GM18868 (cell line): ENCODE measurements around the gene EIF4G3.
"Not testable (repeated sequence)": the region's sequence is repeated elsewhere in the genome, so short reads cannot be mapped to it uniquely, and the experiment has no call there.

Source experiments
- ATAC-seq: cut with Tn5 transposase; IDR thresholded peaks from one replicate; pipeline ENCODE4 v1.9.1; 2021; ENCODE audit warnings: mild to moderate bottlenecking, moderate library complexity; ENCODE audit not compliant: unreplicated experiment

The EIF4G3 gene

GRCh38 chr1:20885121-20885520, 291.6 kb downstream of the EIF4G3 start:
- ATAC-seq, result no peak

GRCh38 chr1:20884513-20884912, 292.2 kb downstream of the EIF4G3 start:
- ATAC-seq, result no peak

- no peak for ATAC-seq
Observed at GRCh38 chr1:20883766-20884165, 292.9 kb downstream of the EIF4G3 start.

GRCh38 chr1:20882837-20883236, 293.9 kb downstream of the EIF4G3 start:
- ATAC-seq, result no peak

- ATAC-seq, result no peak
Observed at GRCh38 chr1:20878799-20879198, 297.9 kb downstream of the EIF4G3 start.

- ATAC-seq, result no peak
Observed at GRCh38 chr1:20875198-20875973, 301.3 kb downstream of the EIF4G3 start.

- ATAC-seq, result no peak
Observed at GRCh38 chr1:20873311-20873710, 303.4 kb downstream of the EIF4G3 start.

GRCh38 chr1:20871419-20871818, 305.3 kb downstream of the EIF4G3 start:
- ATAC-seq, result no peak

GRCh38 chr1:20870718-20871117, 306.0 kb downstream of the EIF4G3 start:
- ATAC-seq, result no peak

GRCh38 chr1:20868263-20868662, 308.4 kb downstream of the EIF4G3 start:
- ATAC-seq, result no peak

GRCh38 chr1:20867847-20868246, 308.9 kb downstream of the EIF4G3 start:
- no peak for ATAC-seq

GRCh38 chr1:20867062-20867461, 309.6 kb downstream of the EIF4G3 start:
- no peak for ATAC-seq

GRCh38 chr1:20865001-20865400, 311.7 kb downstream of the EIF4G3 start:
- ATAC-seq, result no peak

GRCh38 chr1:20854529-20854928, 322.2 kb downstream of the EIF4G3 start:
- no peak for ATAC-seq

- not testable (repeated sequence) for ATAC-seq
Observed at GRCh38 chr1:20851791-20852190, 324.9 kb downstream of the EIF4G3 start.

- no peak for ATAC-seq
Observed at GRCh38 chr1:20850021-20850420, 326.7 kb downstream of the EIF4G3 start.

- ATAC-seq, result no peak
Observed at GRCh38 chr1:20849100-20849499, 327.6 kb downstream of the EIF4G3 start.

GRCh38 chr1:20848162-20848561, 328.5 kb downstream of the EIF4G3 start:
- no peak for ATAC-seq

GRCh38 chr1:20847611-20848080, 329.1 kb downstream of the EIF4G3 start:
- no peak for ATAC-seq

- ATAC-seq, result no peak
Observed at GRCh38 chr1:20846461-20847374, 330.0 kb downstream of the EIF4G3 start.

- ATAC-seq, result no peak
Observed at GRCh38 chr1:20840731-20841130, 336.0 kb downstream of the EIF4G3 start.
